GM19239 (cell line): ENCODE data around the gene NDFIP1.

Experiments
- DNase-seq: peaks from one replicate; pipeline ENCODE4 v3.0.0; 2011; ENCODE audit warnings: low spot score; ENCODE audit not compliant: insufficient read length
- FAIRE-seq: peaks from 2 replicates; lab custom pipeline; 2011; peaks lifted over from hg19 to GRCh38; lab: Jason Lieb, UNC

Gene NDFIP1

DNA sequence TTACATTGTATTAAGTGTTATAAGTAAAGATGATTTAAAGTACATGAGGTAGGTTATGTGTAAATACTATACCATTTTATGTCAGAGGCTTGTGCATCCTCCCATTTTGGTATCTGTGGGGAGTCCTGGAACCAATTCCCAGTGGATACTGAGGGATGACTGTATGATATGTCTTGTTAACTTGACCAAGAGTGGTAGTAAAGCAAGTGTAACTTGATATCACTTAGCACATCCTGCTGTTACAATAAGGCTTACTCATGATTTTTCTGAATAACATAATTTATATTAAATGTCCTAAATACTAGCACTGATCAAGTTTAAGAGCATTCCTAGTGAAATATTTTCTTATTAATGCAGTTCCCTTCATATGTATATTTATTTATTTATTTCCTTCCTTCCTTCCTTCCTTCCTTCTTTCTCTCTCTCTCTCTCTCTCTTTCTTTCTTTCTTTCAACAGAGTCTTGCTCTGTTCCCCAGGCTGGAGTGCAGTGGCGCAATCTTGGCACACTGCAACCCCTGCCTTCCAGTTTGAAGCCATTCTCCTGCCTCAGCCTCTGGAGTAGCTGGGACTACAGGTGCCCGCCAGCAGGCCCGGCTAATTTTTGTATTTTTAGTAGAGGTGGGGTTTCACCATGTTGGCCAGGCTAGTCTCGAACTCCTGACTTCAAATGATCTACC, 7.5 kb downstream of the NDFIP1 start:
- FAIRE-seq (no peak), DNase-seq (no peak)

DNA sequence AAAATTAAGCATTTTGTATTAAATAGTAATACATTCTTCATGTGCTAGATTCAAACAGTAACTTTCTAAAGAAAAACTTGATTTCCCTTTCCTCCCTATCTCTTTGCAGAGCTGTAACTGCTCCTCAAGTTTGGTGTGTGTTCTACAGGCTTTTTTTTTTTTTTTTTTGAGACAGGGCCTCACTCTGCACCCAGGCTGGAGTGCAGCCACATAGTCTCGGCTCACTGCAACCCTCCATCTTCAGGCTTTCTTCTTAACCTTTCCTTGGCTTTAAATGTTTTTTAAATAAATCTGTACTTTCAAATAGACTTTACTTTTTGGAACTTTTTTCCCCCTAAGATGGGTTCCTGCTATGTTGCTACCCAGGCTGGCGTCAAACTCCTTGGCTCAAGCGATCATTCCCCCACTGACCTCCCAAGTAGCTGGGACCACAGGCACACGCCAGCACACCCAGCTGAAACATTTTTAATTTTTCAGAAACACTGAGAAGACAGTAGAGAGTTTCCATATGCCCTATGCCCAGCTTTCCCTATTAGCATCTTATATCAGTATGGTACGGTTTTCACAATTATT, 9.1 kb downstream of the NDFIP1 start:
- DNase-seq (no peak), FAIRE-seq (no peak)

DNA sequence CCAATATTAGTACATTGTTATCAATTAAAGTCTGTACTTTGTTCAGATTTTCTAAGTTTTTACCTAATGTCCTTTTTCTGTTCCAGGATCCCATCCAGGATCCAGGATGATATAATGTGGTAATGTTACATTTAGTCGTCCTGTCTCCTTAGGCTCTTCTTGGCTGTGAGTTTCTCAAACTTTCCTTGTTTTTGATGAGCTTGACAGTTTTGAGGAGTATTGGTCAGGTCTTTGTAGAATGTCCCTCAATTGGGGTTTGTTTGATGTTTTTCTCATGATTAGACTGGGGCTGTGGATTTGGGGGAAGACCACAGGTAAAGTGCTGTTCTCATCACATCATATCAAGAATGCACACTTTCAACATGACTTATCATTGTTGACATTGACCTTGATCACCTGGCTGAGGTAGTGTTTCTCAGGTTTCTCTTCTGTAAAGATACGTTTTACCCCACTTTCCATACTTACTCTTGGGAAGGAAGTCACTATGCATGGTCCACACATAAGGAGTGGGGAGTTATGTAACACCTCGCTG, 9.6 kb downstream of the NDFIP1 start:
- DNase-seq (no peak), FAIRE-seq (no peak)

DNA sequence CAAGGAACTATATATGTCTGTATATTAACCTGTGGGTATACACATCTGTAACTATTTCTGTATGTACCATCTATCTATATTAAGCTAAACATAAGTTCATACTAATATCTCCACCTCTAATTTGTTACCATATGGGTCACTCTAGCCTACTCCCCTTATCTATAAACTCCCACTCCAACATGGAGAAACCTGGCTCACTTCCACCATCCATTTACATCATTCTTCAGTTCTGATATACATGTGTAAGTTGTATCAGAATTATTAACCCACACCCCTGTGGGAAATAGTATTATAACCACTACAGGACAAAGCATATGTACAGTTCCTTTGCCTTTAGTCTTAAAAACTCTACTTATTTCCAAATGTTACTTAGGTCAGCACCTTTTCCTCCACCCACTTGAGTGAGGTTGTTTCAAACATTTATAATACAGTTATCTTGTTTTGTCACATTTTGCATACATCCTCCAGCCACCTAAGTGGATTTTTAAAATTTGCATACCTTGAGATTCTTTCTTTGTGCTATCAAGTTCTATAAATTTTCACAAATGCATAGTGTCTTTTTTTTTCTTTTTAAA, 10.6 kb downstream of the NDFIP1 start:
- FAIRE-seq = no peak
- no peak for DNase-seq

DNA sequence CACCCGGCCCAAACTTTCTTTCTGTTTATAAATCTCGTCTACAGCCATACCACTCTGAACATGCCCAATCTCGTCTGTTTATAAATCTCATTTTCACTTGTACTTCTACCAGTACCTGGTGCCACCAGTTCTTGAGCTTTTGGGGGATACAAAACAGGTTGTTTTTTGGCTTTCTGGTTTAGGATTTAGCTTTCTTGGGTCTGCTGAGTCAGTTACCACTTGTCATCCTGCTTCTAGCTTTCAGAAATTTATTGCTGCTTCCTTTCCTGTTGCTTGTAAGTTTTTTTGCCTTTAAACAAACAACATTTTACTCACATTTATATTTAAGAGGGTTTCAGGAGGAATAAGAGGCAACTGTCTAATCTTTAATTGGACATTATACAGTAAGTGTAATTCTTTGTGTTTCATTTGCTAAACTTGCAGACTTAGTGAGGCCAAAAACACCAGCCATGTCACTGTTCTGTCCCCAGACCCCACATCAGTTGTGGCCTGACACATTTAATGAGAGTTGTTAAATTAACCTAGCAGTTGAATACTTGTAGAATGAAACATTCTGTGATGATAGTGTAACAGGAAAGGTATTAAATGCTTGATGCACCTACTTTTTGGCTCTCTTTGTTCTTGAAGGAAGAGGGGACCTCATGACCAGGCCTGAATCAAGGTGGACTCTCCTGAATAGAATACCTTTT, 11.8 kb downstream of the NDFIP1 start:
- DNase-seq = no peak
- FAIRE-seq = no peak

DNA sequence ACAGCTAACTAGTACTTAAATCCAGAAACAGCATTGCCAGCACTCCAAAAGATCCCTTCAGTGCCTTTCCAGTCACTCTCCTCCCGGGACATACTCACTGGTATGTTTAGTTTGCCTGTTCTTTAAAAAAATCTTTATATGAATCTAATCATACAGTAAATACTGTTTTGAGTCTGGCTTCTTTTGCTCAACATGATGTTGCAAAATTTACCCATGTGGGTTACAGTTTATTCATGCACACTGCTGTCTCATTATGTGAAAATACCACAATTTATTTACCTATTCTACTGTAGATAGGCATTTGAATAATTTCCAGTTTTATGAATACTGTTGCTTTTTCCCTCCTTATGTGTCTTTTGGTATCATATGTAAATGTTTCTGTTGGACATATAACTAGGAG, 13.5 kb downstream of the NDFIP1 start:
- DNase-seq = no peak
- FAIRE-seq = no peak

DNA sequence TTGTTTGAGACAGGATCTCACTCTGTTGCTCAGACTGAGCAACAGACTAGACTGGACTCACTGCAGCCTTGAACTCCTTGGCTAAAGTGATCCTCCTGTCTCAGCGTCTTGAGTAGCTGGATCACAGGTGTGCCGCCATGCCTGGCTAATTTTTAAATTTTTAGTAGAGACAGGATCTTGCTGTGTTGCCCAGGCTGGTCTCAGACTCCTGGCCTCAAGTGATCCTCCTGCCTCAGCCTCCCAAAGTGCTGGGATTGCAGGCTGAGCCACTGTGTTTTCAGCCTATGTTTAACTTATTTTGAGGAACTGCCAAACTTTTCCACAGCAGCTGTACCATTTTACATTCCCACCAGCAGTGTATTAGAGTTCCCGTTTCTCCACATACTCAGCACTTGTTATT, 16.8 kb downstream of the NDFIP1 start:
- DNase-seq (no peak), FAIRE-seq (no peak)

DNA sequence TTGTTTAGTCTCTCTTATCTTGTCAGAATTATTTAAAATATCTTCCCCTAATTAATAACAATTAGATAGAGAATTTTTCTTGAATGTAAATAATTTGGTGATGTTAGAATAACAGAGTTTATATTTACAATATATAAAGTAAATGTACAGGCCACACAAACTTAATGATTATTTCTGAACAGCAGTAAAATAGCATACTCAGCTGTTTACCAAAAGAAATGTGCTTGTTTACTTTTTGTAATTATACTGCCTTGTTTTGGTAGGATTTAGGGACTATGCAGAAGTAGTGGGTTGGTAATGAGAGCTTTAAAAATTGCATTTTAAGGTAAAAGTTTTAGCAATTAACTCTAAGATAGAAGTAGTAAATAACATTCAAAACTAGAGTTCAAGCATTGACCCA, 17.4 kb downstream of the NDFIP1 start:
- no peak for FAIRE-seq
- DNase-seq = no peak

DNA sequence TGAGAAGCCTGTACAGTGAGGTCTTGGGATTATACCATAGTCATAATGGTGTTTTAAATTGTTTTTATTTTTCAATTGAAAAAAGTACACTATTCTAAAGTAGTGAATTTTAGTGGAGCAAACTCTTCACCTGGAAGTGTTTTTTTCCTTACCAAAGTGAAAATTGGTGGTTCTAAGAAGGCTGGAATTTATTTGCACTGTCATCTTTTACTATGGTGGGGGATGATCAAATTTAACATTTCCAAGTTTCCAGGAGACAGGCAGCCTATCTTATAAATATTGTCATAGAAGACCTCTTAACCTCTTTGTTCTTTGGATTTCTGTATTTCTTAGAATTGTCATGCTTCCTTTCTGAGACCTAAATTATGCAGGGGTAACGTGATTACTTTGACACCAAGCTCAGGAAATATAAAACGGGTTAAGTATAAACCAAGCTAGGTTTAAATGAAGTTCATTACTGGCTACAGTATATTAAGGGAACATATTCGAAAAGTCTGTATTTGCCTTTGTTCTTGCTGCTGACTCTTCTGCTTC, 20.2 kb downstream of the NDFIP1 start:
- no peak for FAIRE-seq
- no peak for DNase-seq

DNA sequence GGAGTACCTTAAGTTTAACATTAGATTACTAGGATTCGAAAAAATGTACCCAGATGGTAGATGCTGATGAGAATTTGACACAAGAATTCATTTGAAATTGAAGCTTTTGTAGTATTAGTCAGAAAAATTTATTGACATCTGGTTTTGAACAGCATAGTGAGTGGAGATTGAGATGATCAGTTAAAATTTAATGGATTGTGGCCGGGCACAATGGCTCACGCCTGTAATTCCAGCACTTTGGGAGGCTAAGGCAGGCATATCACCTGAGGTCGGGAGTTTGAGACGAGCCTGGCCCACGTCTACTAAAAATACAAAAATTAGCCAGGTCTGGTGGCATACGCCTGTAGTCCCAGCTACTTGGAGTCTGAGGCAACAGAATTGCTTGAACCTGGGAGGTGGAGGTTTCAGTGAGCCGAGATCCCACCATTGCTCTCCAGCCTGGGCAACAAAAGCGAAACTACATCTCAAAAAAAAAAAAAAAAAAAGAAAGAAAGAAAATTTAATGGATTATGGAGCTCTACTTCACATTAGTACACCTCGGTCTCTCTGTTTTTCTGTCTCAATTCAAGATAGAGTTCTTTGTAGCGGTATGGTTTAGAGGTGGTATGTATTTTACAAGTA, 21.0 kb downstream of the NDFIP1 start:
- no peak for FAIRE-seq

DNA sequence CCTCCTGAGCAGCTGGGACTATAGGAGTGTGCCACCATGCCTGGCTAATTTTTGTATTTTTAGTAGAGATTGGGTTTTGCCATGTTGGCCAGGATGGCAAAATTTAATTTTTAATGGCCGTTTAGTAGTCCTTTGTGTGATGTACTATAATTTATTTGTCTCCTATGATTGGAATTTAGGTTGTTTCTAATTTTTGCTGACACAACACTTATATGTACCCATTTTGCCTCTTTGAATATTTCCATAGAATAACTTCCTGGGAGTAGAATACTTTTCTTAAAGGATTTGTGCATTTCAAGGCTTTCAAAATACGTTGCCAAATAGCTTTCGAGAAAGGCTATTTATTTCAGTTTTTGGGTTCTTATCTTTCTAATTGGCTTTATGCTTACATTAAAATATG, 22.8 kb downstream of the NDFIP1 start:
- FAIRE-seq (no peak), DNase-seq (no peak)

More for the DNA sequence above, 21.0 kb downstream of the NDFIP1 start:
- DNase-seq = no peak

DNA sequence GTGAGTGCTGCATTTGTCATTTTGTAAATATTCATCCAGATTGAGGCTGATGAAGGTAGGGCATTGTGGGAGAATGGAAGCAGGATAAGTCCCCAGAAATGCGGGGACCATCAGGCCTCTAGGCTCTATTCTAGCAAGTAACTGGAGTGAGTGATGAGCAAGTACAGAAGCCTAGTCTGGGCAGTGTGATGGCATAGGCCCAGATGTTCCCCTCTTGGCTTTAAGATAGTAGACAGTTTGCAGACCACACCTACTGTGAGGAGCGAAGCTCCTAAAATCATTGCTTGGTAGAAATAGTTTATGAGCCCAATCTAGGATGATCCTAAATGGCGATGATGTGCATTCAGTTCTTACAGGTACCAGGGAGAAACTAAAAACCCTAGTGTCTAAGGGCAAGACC, 24.3 kb downstream of the NDFIP1 start:
- no peak for FAIRE-seq

DNA sequence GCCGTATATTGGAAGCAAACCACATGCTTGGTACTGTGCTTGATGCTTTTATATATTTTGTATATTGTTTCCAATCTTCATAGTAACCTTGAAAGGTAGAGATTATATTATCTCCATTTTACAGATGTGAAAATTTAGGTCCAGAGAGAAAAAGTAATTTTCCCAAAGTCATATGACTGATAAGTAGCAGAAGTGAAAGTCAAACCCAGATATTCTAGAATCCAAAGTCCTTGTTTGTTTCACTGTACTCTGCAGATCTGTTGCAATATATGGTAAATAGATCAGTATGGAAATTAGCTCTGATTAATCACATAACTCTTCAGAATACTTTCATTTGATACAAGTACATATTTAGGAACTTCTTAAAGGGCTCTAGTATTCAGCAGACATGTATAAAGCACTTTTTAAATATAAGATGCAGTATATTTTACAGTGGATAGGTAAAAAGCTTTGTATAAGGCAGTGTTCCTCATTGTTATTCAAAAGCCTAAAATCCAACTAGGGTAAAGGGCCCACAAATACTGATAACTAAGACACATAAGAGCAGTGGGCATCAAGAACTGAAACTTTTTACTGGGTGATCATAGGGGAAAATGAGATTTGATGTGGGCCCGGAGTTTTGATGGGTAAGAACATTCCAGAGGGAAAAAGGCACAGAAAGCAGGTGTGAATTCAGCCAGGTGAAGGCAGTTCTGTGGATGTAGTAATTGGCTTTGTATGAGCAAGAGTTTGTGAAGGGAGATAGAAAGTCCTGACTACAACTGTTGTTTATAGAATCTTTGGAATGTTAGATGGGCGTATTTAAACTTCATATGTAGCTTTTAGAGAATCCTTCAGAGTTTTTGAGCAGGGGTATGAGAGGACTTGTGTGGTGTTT, 25.0 kb downstream of the NDFIP1 start:
- FAIRE-seq (no peak), DNase-seq (no peak)

More for the DNA sequence above, 24.3 kb downstream of the NDFIP1 start:
- DNase-seq = no peak

DNA sequence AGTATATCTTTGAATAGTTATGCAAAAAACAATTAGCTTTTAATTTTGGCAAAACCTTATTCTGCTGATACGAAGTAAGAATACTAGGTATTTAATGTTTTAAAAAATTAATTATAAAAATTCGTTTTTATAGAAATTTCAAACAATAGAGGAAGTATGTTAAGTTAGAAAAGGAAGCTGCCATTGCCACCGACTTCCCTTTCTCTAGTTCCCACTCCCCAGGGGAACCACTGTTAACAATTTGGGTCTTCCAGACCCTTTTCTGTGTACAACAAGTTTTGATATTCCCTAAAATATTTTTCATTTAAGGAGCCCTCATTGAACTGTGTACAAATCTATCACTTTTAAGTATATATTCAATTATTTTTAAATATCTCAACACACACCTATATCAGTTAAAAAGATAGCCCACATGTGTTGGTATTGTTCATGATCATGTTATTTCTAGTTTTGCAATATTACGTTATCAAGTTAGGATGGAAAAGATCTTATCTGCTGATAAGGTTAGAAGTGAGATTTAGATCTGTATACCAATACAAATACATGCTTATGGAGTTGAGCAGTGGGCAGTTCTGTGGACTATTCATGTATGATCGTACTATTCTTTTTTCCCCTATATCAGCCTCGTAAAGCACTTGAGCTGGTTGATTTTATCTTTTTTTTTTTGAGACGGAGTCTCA, 25.9 kb downstream of the NDFIP1 start:
- DNase-seq = no peak

DNA sequence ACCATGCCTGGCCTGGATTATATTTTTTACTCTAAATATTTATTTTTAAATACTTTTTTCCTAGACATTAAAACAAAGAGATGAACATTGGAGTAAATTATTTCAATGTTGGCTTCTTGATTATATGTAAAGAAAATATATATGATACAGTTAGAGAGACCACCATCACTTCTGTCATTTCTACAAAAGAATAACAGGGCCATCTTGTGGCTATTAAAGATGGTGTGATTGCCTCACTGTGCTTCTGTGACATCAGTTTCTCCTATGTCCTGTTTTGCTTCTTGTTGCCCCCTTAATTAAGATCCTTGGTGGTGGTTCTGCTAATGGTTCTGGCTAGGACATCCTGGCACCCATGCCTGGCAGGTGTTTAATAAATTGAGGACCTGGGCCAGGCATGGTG, 32.9 kb downstream of the NDFIP1 start:
- FAIRE-seq (peak; percentile 8), DNase-seq (no peak)

More for the DNA sequence above, 25.9 kb downstream of the NDFIP1 start:
- no peak for FAIRE-seq

DNA sequence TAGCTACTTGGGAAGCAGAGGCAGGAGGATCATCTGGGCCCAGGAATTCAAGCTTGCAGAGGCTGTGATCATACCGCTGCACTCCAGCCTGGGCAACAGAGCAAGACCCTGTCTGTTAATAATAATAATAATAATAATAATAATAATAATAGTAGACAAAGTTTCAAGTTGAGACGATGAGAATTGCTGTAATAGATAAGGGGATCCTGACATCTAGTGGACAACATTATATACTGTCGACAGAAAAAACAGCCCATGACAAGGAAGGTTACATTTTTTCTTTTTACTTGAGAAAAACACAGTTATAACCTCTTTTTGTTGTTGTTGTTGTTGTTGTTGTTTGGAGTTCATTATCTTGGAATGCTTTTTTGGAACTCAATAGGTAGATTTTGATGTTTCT, 35.3 kb downstream of the NDFIP1 start:
- DNase-seq = peak; percentile 8
- peak; percentile 76 for FAIRE-seq

DNA sequence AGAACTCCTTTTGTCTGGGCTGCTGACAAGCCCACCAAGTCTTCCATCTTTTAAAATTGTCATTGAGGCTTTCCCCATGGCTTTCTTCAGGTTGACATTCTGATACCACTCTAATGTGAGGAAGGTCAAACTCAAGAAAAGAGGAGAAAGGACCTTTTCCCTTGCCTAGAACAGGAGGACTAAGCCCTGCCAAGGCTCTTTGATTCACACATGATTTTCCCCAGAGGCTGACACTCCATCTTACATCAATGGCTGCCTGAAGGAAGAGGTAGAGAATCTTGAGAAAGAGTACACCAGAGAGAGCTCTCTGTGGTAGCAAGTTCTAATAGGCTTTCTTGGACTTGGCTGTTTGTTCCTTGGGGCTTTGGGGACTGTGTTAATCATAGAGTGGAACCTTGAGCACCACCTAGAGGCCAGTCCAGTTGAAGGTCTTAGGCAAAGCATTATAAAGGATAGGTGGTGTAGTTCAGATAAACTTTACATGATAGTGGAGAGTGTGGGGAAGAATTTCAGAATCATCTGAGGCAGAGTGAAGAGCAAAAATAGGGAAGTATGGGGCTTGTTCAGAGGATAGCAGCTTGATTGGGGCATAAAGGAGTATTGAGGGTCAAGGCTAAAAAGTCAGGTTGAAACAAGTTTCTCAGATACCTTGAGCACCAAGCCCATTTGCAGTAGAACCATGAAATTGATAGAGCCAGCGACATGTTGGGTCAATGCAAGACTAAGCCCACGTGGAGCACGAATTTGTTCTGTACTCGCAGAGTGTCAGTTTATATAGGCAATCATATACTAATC, 36.7 kb downstream of the NDFIP1 start:
- FAIRE-seq (peak; percentile 95), DNase-seq (peak; percentile 48)

DNA sequence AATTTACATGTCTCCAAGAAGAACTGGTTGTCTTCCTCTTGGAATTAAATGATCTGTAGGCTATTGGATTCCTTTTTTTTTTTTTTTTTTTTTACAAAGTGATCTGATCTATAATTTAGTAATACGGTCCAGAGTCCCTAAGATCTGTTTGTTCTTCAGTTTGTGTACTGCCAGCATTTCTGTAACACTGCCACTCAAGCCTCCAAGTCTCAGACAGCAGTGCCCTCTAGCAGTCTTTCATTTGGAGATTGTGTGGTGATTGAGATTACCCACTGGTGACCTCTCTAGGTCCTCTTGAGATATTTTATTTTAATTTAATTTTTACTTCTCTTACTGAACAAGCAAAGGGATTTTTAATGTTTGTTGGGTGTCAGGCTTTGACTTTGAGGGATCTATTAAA, 40.8 kb downstream of the NDFIP1 start:
- FAIRE-seq = no peak
- DNase-seq = no peak
